ENCODE data around the gene HIF3A. TPM values are rescaled to one million over a fixed set of nuclear protein-coding genes. Genes with fewer than 3 reads are reported as not detected.

The HIF3A gene
- total and polyA plus RNA-seq, 2 of the 4 experiments (the other 2 are of a cell fraction) = 0.02 TPM; not detected in 1

- Histone ChIP-seq H2BK120ac (ENCODE audit: low read depth, low read length) (no peak overlapping the region), H4K20me1 (ENCODE audit: insufficient read depth, low read length) (peaks cover 32% of the 10 kb centered on the region), H3K9me1 (ENCODE audit: insufficient read depth, low read length) (peaks cover 38% of the 10 kb centered on the region), H3K23ac (ENCODE audit: low read depth, low read length) (no peak overlapping the region), H3K27ac (ENCODE audit: insufficient read depth, low read length) (no peak overlapping the region), H3K14ac (replicated peaks; ENCODE audit: low read depth, low read length) (no peak overlapping the region), H3K4me2 (ENCODE audit: low read depth, low read length) (no peak overlapping the region), H3K36me3 (ENCODE audit: control insufficient read depth, insufficient read depth, low read length) (peaks cover 23% of the 10 kb centered on the region), H3K27me3 (ENCODE audit: control insufficient read depth, insufficient read depth, low read length) (no peaks in the 10 kb centered on the region), H2AFZ (replicated peaks; ENCODE audit: low read length, poor library complexity) (no peak overlapping the region), H2BK15ac (ENCODE audit: low read depth, low read length) (no peak overlapping the region), H3K79me1 (ENCODE audit: low read depth in 1 of 2, low read length in 2 of 2) (peaks cover 34 to 91% of the 10 kb centered on the region in 2 experiments), H3K18ac (ENCODE audit: low read depth, low read length) (no peak overlapping the region), H4K5ac (ENCODE audit: low read depth, low read length) (no peak overlapping the region), H3K4ac (ENCODE audit: low read depth, low read length) (no peak overlapping the region), H3K4me3 (ENCODE audit: insufficient read depth, low read depth, low read length) (no peak overlapping the region), H3K56ac (ENCODE audit: extremely low read depth, insufficient read depth, low read length) (no peak overlapping the region), H3K9me3 (ENCODE audit: control insufficient read depth, insufficient read depth, low read length) (no peaks in the 10 kb centered on the region), H4K8ac (ENCODE audit: low read depth in 2 of 2, low read length in 2 of 2) (no peak overlapping the region), H2AK5ac (ENCODE audit: low read depth, low read length) (no peak overlapping the region), H2AK9ac (replicated peaks; ENCODE audit: low read depth, low read length, poor library complexity) (no peak overlapping the region), H3K9ac (ENCODE audit: low read depth, low read length) (no peak overlapping the region), H4K91ac (ENCODE audit: insufficient read depth, low read depth, low read length) (no peak overlapping the region), H3K4me1 (ENCODE audit: control insufficient read depth, insufficient read depth, low read length) (peaks cover 27% of the 10 kb centered on the region), H2BK20ac (ENCODE audit: low read depth, low read length) (no peak overlapping the region), H2BK5ac (ENCODE audit: low read depth, low read length, poor library complexity, severe bottlenecking) (no peak overlapping the region)
- TF ChIP-seq POLR2A (IDR thresholded peaks at IDR 0.05; ENCODE audit: low read depth, low read length) (no peak), MAFK (IDR thresholded peaks at IDR 0.05; ENCODE audit: low read depth, low read length) (no peak), RCOR1 (IDR thresholded peaks at IDR 0.05; ENCODE audit: insufficient replicate concordance, low read length) (no peak), RAD21 (IDR thresholded peaks at IDR 0.05; ENCODE audit: low read length) (no peak), FOS (IDR thresholded peaks at IDR 0.05; ENCODE audit: low read depth, low read length) (no peak), RFX5 (IDR thresholded peaks at IDR 0.05; ENCODE audit: low read depth, low read length) (no peak), MXI1 (IDR thresholded peaks at IDR 0.05; ENCODE audit: borderline replicate concordance, low read depth, low read length) (no peak), ELK1 (IDR thresholded peaks at IDR 0.05; ENCODE audit: borderline replicate concordance, low read depth, low read length) (no peak), CEBPB (IDR thresholded peaks at IDR 0.05; ENCODE audit: low read depth, low read length) (no peak), CTCF (conservative IDR thresholded peaks at IDR 0.05; ENCODE audit: low read depth, low read length) (no peak), MAZ (IDR thresholded peaks at IDR 0.05; ENCODE audit: borderline replicate concordance, low read depth, low read length) (no peak), USF2 (IDR thresholded peaks at IDR 0.05; ENCODE audit: low read depth, low read length) (no peak), SMC3 (IDR thresholded peaks at IDR 0.05; ENCODE audit: low read depth, low read length) (no peak), CHD1 (IDR thresholded peaks at IDR 0.05; ENCODE audit: low read depth, low read length) (no peak), BHLHE40 (IDR thresholded peaks at IDR 0.05; ENCODE audit: low read depth, low read length) (no peak), NFE2L2 (IDR thresholded peaks at IDR 0.05; ENCODE audit: low read depth, low read length) (no peak)
- intact Hi-C loops (cut with micrococcal nuclease) = no loop called here
- WGBS, 2 experiments (ENCODE audit: extremely low coverage in 2 of 2, insufficient read length in 1 of 2) = no CpG with 5 or more reads among the region's 7 CpGs
- ATAC-seq (ENCODE audit: low read depth) (no peak), DNase-seq (peak; percentile 38)
- dilution Hi-C loops (cut with HindIII; ENCODE audit: low sequenced_read_pairs, unreplicated experiment) = no loop called here
- in situ Hi-C loops (cut with MboI; ENCODE audit: low sequenced_read_pairs) = no loop called here
- ChIA-PET POLR2A (ENCODE audit: unreplicated experiment) (no interaction called here), CTCF (interaction anchor here (0.7 to 1.1 kb wide), 2 partner anchors 23 to 26 kb away, joined by 3 read pairs; no protein-coding TSS in a partner anchor)
- no TSS peak for BruUV-seq (replicated peaks)
Measured at GRCh38 chr19:46369817-46370216, 73.0 kb downstream of the HIF3A start.
